SIG-M5 (cell line): ENCODE measurements around the gene IQCF5.
"Not testable (repeated sequence)": the region's sequence is repeated elsewhere in the genome, so short reads cannot be mapped to it uniquely, and the experiment has no call there.

Experiments
- DNase-seq: peaks from one replicate; lab custom pipeline; 2025; lab: John Stamatoyannopoulos, UW

The IQCF5 gene

DNA sequence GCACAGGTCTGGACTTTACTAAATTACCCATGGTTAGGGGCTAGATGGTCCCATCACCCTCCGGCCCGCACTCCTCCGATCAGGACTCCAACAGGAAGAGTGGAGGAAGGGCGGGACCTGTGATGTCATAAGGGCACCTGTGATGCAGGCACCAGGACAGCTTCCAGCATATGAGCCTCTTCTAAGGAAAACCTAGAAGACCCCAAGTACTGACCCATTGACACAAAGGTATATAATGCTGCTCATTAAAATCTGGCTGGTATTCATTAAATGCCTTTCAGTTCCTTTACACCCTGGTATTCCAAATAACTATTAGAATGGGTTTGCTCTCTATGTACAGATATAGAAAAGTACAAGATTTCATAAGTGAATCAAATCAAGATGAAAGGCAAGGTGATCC lies at the start of gene IQCF5:
IQCF5 (minus strand) TSS at position 101 of the 400 bp plus-strand sequence; CDS start at position 31, 70 bp downstream.
- DNase-seq = no peak

GRCh38 chr3:51921081-51921578 lies 45.7 kb upstream of the IQCF5 start:
- no peak for DNase-seq

- no peak for DNase-seq
These were observed 41.0 kb upstream of the IQCF5 start for GRCh38 chr3:51916418-51916817.

- DNase-seq = no peak
These were observed 32.6 kb upstream of the IQCF5 start for GRCh38 chr3:51908026-51908425.

DNA sequence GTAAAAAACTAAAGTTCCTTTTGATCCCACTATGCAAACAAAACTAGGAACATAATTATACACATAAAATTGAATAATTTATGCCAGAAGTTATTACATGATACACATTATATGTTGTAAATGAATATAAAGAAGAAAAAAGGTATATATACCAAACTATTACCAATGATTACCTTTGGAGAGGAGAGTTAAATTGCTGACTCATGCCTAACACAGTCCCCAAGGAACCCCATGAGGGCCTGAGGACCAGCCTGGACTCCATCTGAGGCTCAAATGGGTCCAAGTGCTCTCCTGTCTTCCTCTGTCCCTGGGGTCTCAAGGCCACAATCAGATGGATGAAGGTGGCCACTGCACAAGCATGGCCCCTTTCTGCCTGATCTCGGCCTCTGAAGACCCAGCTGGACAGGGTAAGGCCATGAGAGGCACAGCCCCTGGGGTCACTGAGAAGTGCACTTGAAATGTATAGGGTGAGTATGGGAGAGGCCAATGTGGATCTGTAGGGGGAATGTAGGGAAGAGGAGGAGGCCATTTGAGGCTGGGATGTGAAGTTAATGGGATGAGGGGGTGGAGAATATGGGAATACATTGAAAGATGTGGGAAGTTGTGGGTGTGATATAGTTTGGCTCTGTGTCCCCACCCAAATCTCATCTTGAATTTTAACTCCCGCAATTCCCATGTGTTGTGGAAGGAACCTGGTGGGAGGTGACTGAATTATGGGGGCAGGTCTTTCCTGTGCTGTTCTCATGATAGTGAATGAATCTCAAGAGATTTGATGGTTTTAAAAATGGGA lies 28.8 kb upstream of the IQCF5 start:
- DNase-seq = no peak

DNA sequence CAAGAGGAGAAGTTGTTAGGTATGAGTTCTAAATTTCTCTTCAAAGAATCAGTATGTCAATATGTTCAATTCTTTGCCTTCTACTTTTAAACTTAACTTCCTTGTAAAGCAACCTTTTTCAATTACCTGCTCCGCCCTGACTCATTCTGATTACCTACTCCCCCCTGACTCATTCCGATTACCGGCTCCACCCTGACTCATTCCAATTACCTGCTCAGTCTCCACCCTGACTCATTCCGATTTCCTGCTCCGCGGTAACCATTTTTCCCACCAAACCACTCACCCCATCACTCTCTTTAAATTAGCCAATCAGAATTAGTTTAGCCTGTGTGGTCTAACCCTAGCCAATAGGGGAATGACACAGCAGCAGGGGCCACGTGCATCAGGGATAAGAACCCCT lies 27.0 kb upstream of the IQCF5 start:
- DNase-seq = not testable (repeated sequence)

DNA sequence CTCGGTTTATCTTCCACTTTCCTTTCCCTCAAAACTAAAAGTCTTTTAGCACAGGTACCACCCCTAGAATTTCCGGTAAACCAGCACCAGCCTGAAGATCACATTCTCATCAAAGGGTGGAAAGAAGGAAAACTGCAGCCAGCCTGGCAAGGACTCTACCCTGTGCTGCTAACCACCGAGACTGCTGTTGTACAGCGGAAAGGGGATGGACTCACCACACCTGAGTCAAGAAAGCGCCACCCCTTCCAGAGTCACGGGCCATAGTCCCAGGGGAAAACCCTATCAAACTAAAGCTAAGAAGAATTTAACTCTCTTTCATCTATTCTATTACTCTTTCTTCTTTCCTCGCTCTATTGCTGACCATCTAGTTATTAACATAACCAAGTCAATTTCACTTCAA lies 24.6 kb upstream of the IQCF5 start:
- not testable (repeated sequence) for DNase-seq

GRCh38 chr3:51897391-51897790 lies 22.0 kb upstream of the IQCF5 start:
- no peak for DNase-seq

DNA sequence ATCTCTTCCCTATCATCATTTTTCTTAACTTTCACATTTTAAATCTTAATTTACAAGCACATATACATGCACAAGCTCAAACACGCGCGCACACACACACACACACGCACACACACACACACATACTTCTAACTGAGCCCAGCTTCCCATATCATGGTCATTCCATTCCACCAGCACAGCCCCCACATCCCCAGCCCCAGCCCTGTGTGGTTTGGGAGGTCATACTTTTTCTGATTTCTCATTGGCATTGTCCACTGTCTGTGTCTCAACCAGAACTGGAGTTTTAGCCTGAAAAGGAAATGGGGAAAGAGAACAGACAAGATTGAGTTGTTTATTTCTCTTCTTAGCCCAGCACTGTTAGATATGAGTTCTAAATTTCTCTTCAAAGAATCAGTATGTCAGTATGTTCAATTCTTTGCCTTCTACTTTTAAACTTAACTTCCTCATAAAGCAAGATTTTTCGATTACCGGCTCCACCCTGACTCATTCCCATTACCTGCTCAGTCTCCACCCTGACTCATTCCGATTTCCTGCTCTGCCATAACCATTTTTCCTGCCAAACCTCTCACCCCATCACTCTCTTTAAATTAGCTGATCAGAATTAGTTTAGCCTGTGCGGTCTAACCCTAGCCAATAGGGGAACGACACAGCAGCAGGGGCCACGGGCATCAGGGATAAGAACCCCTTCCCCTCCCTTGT lies 21.4 kb upstream of the IQCF5 start:
- DNase-seq = no peak

- DNase-seq = no peak
These were observed 19.5 kb upstream of the IQCF5 start for GRCh38 chr3:51894939-51895338.

- no peak for DNase-seq
These were observed 19.0 kb upstream of the IQCF5 start for GRCh38 chr3:51894391-51894790.

DNA sequence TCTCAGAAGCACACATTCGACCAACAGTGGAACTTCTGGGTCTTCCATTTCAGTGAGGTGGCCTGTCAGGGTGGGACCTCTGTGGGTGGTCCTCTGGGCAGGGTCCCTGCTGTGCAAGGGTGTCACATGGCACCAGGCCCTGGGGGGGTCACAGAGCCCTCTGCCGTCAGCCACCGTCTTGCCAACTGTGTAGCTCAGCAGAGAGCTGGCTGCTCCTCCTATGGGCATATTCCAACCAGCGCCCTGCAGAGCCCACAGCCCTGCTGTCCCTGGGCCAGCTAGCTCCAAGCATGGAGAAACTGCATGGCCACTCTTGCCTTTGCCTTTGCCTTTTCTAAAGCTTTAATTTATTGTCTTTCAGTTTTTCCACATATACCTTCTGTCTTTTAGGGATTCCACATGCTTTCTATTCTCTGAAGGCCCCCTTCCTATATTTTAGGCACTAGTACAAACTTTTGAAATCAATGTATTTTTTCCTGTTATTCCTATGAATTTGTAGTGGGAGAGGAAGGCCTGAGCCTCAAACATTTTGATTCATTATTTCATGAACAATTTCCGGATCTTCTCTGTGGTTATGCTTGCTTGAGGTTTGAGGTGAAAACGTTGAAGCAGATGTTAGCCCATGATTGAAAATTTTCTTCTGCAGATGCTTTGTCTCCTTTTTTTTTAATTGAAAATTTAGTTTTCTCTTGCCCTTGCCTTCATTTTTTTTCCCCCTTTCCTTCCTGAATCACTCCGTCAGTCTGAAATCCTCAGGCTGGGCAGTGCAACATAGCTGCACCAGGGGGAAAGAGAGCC lies 16.0 kb upstream of the IQCF5 start:
- DNase-seq = no peak

DNA sequence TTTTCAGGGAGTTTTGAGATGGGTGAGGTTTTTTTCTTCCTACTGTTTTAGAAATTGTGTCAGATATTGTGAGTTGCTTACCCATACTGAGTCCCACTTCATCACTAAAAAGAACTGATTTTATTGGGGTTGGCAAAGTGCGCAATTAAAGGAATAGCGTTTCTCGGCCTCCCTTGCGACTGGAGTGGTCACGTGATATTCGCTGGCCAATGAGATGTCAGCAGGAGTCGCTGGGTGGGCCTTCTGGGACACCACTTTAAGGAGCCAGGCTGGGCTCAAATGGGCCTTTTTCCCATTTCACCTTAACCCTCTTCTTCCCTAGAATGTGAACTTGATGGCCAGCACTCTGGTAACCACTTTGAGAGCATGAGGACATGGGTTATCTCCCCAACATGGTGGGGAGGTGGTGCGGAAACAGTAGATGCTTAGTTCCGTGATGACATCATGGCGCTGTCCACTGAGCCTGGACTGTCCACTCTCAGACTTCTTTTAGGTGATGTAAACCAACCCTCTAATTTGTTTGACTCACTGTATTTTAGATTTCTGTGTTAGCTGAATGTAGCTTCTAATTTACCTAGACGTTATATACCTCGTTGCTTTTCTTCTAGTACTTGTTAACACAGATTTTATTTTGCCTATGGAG lies 13.2 kb upstream of the IQCF5 start:
- no peak for DNase-seq

DNA sequence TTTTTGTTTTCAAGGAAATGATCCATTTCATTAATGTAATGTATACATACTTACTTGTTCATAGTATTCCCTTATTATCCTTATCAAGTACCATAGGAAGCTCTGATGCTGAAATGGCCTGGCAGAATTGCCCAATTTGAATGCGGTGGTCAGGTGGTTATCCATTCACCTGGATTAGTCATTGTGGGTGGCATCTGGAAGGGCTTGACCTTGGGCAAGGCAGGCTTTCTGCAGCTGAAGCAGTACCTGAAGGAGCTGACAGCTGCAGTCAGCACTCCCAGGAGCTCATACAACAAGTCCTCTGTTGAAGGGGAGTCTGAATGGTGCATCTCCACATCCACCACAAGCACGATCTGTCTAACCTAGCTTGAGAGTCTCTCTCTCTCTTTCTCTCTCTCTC lies 12.2 kb upstream of the IQCF5 start:
- no peak for DNase-seq

GRCh38 chr3:51886447-51886846 lies 11.0 kb upstream of the IQCF5 start:
- no peak for DNase-seq

GRCh38 chr3:51879937-51880336 lies 4.5 kb upstream of the IQCF5 start:
- no peak for DNase-seq

GRCh38 chr3:51876186-51876585 lies 785 bp upstream of the IQCF5 start:
- DNase-seq = no peak

- no peak for DNase-seq
These were observed 512 bp downstream of the IQCF5 start for GRCh38 chr3:51874889-51875288.

- DNase-seq = no peak
These were observed 990 bp downstream of the IQCF5 start for GRCh38 chr3:51874411-51874810.

DNA sequence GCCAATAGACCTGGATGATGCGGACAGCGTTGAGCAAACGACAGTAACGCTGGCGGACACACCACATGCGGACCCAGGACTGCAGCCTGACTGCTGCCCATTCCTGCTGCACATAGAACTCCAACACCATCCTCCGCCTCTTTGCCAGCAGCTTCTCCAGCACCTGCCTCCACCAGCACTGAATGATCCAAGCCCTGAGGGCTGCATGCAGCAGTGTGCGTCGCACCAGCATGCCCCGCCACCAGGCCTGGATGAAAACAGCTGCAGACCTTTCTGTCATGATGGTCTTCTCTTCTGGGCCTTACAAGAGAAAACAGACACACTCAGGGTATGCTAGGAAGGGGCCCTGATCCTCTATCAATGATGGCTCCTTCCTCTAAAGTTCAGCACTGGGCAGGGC lies 1.5 kb downstream of the IQCF5 start:
- DNase-seq = no peak

DNA sequence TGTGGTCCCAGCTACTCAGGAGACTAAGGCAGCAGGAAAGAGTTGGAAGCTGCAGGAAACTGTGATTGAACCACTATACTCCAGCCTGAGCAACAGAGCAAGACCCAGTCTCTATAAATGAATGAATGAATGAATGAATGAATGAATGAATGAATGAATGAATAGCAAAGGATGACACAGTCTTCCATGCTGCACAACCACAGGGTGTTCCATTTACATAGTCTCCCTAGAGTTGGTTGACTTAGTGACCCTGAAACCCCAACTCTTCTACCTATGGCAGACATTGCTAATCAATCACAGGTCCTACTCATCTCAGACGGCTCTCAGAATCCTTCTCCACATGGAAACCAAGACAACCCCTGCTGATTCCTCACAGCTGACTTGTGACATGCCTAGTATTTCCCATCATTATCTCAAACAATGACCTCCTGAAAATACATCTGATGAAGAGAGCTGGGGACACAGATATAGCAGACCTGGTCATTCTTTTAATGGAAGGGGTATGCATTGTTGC lies 2.1 kb downstream of the IQCF5 start:
- no peak for DNase-seq

DNA sequence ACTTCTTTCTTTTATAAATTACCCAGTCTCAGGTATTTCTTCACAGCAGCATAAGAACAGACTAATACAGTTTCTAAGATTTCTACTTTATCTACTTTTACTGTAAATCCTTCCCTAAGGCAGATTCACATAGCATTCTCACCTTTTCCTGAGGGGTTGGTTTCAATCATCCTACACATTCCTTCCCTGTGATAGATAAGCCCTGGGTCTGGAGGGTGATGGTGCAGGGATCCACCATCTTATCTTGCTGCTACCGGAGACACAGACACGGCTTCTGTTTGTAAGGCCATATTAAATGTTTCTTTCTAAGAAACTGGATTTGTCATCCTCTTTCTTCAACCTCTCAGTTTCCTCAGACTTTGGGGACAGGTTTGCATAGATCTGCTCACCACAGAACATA lies 6.1 kb downstream of the IQCF5 start:
- DNase-seq = no peak
